GM23338 (cell line): ENCODE data around the gene ATF7.

Source experiments
- CTCF ChIP-seq, 2 experiments: fragments of 200-600 bp in 1 of 2; sonication (generic) in 1 of 2; conservative IDR thresholded peaks; 2 replicates each; pipeline versions ENCODE4 v1.5.1 to v1.6.1; 2016 to 2017; ENCODE audit warnings: antibody characterized with exemption in 2 of 2, low read depth in 2 of 2, mild to moderate bottlenecking in 2 of 2, moderate library complexity in 1 of 2
- JUNB ChIP-seq: IDR thresholded peaks from one replicate; pipeline ENCODE4 v1.6.1; 2016; ENCODE audit warnings: antibody characterized with exemption; ENCODE audit not compliant: unreplicated experiment

GRCh38 chr12:53596920-53597363 lies 29.2 kb downstream of the ATF7 start:
- TF ChIP-seq CTCF (conservative IDR thresholded peaks at IDR 0.05; ENCODE audit: low read depth in 2 of 2) (no peak), JUNB (no peak)
